SK-N-SH (cell line): Measurements from ENCODE around the gene NTRK2. TPM values are rescaled to one million over a fixed set of nuclear protein-coding genes. Genes with fewer than 3 reads are reported as not detected.

ENCODE experiments used
- CTCF ChIA-PET: fragments of 300-600, 350-600 bp; formaldehyde crosslinking; extraction: SDS; loops from one replicate; lab custom pipeline; 2021; lab: Yijun Ruan, JAX
- POLR2A ChIA-PET: fragments of 350-600 bp; sonication (Branson Sonifier 250); formaldehyde crosslinking; extraction: SDS; loops from one replicate; lab custom pipeline; 2020; ENCODE audit warnings: antibody characterized with exemption, inconsistent platforms; lab: Yijun Ruan, JAX
- DNase-seq: peaks from one replicate; pipeline ENCODE4 v3.0.0; 2012
- H2AFZ ChIP-seq: fragments of 200-600 bp; sonication (generic); 2 replicates; pipeline ENCODE4 v1.8.1; 2016; ENCODE audit warnings: antibody characterized with exemption, mild to moderate bottlenecking, low read depth
- H3F3A ChIP-seq: fragments of 200-600 bp; sonication (generic); replicated peaks from 2 replicates; pipeline ENCODE3; 2016; ENCODE audit warnings: antibody characterized with exemption, mild to moderate bottlenecking; ENCODE audit not compliant: insufficient read depth
- H3K27ac ChIP-seq, 2 experiments: fragments of 200-500 bp in 1 of 2; fragments of 200-600 bp in 1 of 2; sonication (Bioruptor generic) in 1 of 2; sonication (generic), shearing (Covaris generic) in 1 of 2; 2 replicates each; pipeline versions ENCODE4 v1.5.1 to v1.6.1; 2014 to 2016; ENCODE audit warnings: low read depth in 2 of 2, inconsistent platforms in 1 of 2, low read length in 1 of 2, mild to moderate bottlenecking in 1 of 2, mixed read lengths in 1 of 2
- H3K27me3 ChIP-seq: fragments of 200-600 bp; sonication (generic), shearing (Covaris generic); 2 replicates; pipeline ENCODE4 v1.6.1; 2016; ENCODE audit warnings: mixed run types; ENCODE audit not compliant: insufficient read depth
- H3K36me3 ChIP-seq, 2 experiments: fragments of 200-500 bp in 1 of 2; fragments of 200-600 bp in 1 of 2; sonication (Bioruptor generic) in 1 of 2; sonication (generic) in 1 of 2; replicated peaks in 1 of 2; 2 replicates each; pipeline versions ENCODE3 to v1.5.1; 2014 to 2016; ENCODE audit warnings: low read length in 1 of 2, mild to moderate bottlenecking in 1 of 2; ENCODE audit not compliant: insufficient read depth in 2 of 2, control insufficient read depth in 1 of 2
- H3K4me1 ChIP-seq, 2 experiments: fragments of 200-500 bp in 1 of 2; fragments of 200-600 bp in 1 of 2; sonication (Bioruptor generic) in 1 of 2; sonication (generic), shearing (Covaris generic) in 1 of 2; 2 replicates each; pipeline versions ENCODE4 v1.5.1 to v1.6.1; 2014 to 2016; ENCODE audit warnings: low read depth in 1 of 2, low read length in 1 of 2, mixed run types in 1 of 2; ENCODE audit not compliant: insufficient read depth in 2 of 2, control insufficient read depth in 1 of 2
- H3K4me2 ChIP-seq: fragments of 200-600 bp; sonication (generic), shearing (Covaris generic); 2 replicates; pipeline ENCODE4 v1.6.1; 2017; ENCODE audit warnings: mixed run types
- H3K4me3 ChIP-seq, 2 experiments: fragments of 200-500 bp in 1 of 2; fragments of 200-600 bp in 1 of 2; sonication (Bioruptor generic) in 1 of 2; sonication (generic), shearing (Covaris generic) in 1 of 2; 2 replicates each; pipeline versions ENCODE4 v1.5.1 to v1.8.1; 2014 to 2016; ENCODE audit warnings: low read depth in 2 of 2, inconsistent platforms in 1 of 2, low read length in 1 of 2, mild to moderate bottlenecking in 1 of 2, mixed read lengths in 1 of 2, moderate library complexity in 1 of 2
- H3K79me2 ChIP-seq: fragments of 200-600 bp; sonication (generic); 2 replicates; pipeline ENCODE4 v1.8.1; 2017; ENCODE audit warnings: mild to moderate bottlenecking; ENCODE audit not compliant: insufficient read depth
- H3K9ac ChIP-seq: fragments of 200-600 bp; sonication (generic); 2 replicates; pipeline ENCODE4 v1.6.1; 2017; ENCODE audit warnings: mixed run types
- H3K9me2 ChIP-seq: fragments of 200-600 bp; sonication (generic); 2 replicates; pipeline ENCODE4 v1.6.1; 2017; ENCODE audit warnings: mixed run types
- H3K9me3 ChIP-seq: fragments of 200-600 bp; sonication (generic); 2 replicates; pipeline ENCODE4 v1.6.1; 2017; ENCODE audit warnings: mixed run types, mild to moderate bottlenecking, moderate library complexity
- H4K20me1 ChIP-seq: fragments of 200-600 bp; sonication (generic); 2 replicates; pipeline ENCODE4 v1.6.1; 2017; ENCODE audit warnings: mild to moderate bottlenecking, mixed run types; ENCODE audit not compliant: insufficient read depth
- FOSL2 ChIP-seq: IDR thresholded peaks from 2 replicates; pipeline ENCODE4 v1.4.0; 2012; ENCODE audit warnings: low read depth, mild to moderate bottlenecking, moderate library complexity, borderline replicate concordance
- FOXM1 ChIP-seq: IDR thresholded peaks from 2 replicates; pipeline ENCODE4 v1.4.0; 2012; ENCODE audit warnings: low read depth, mild to moderate bottlenecking
- GABPA ChIP-seq: IDR thresholded peaks from 2 replicates; pipeline ENCODE4 v1.4.0; 2012; ENCODE audit warnings: low read depth, mild to moderate bottlenecking
- GATA2 ChIP-seq: sonication (generic); formaldehyde crosslinking; IDR thresholded peaks from 2 replicates; pipeline ENCODE4 v1.5.0; 2020; ENCODE audit warnings: mild to moderate bottlenecking, missing genetic modification reagents
- MEF2A ChIP-seq: IDR thresholded peaks from 2 replicates; pipeline ENCODE4 v1.4.0; 2012; ENCODE audit warnings: low read depth, borderline replicate concordance
- NFIC ChIP-seq: IDR thresholded peaks from 2 replicates; pipeline ENCODE4 v1.4.0; 2012; ENCODE audit warnings: borderline replicate concordance
- POLR2AphosphoS5 ChIP-seq: IDR thresholded peaks from 2 replicates; pipeline ENCODE4 v1.6.1; 2012; ENCODE audit warnings: low read depth, low read length
- RAD21 ChIP-seq: IDR thresholded peaks from 2 replicates; pipeline ENCODE4 v1.6.1; 2012; ENCODE audit warnings: mild to moderate bottlenecking, low read length
- RCOR1 ChIP-seq: fragments of 150-350 bp; IDR thresholded peaks from 2 replicates; pipeline ENCODE4 v1.6.1; 2017; ENCODE audit warnings: antibody characterized with exemption, low read length
- RFX5 ChIP-seq: IDR thresholded peaks from 2 replicates; pipeline ENCODE4 v1.6.1; 2012; ENCODE audit warnings: mild to moderate bottlenecking, improper control_type of control experiment, low read length
- RXRA ChIP-seq: IDR thresholded peaks from 2 replicates; pipeline ENCODE4 v1.4.0; 2012; ENCODE audit warnings: low read depth, mild to moderate bottlenecking, borderline replicate concordance
- SIN3A ChIP-seq: IDR thresholded peaks from 2 replicates; pipeline ENCODE4 v1.6.1; 2012; ENCODE audit warnings: low read depth, mild to moderate bottlenecking, low read length, moderate library complexity, borderline replicate concordance
- SMC3 ChIP-seq: IDR thresholded peaks from 2 replicates; pipeline ENCODE4 v1.6.1; 2012; ENCODE audit warnings: low read depth, low read length, improper control_type of control experiment
- YY1 ChIP-seq: IDR thresholded peaks from 2 replicates; pipeline ENCODE4 v1.4.0; 2012; ENCODE audit warnings: low read depth, mild to moderate bottlenecking
- WGBS: methylation state at CpG from one replicate; pipeline ENCODE4 v1.1.6; 2017; ENCODE audit warnings: low lambda C conversion rate; 5-methylcytosine and 5-hydroxymethylcytosine counted together
- polyA plus RNA-seq, 3 experiments: library from polyadenylated mRNA; depleted of rRNA; stranded (reverse); fragments of >200 nt; gene quantifications; 2 replicates each; pipeline ENCODE4 v1.2.3, GENCODE V29; 2012
- TF ChIP-seq, protein P1 (sequence below): IDR thresholded peaks from 2 replicates; pipeline ENCODE4 v1.6.1; 2012; ENCODE audit warnings: mild to moderate bottlenecking, low read depth, low read length, moderate library complexity
- TF ChIP-seq, protein P2 (sequence below): IDR thresholded peaks from 2 replicates; pipeline ENCODE4 v1.4.0; 2012; ENCODE audit warnings: low read depth, borderline replicate concordance
- TF ChIP-seq, protein P3 (sequence below): IDR thresholded peaks from 2 replicates; pipeline ENCODE4 v1.4.0; 2012; ENCODE audit warnings: low read depth
- TF ChIP-seq, protein P4 (sequence below): fragments of 150-350 bp; IDR thresholded peaks from 2 replicates; pipeline ENCODE4 v1.6.1; 2017; ENCODE audit warnings: antibody characterized with exemption, low read length, low read depth, borderline replicate concordance
- TF ChIP-seq, protein P5 (sequence below): IDR thresholded peaks from 2 replicates; pipeline ENCODE4 v1.4.0; 2012; ENCODE audit warnings: low read depth, borderline replicate concordance

Gene NTRK2
- polyA plus RNA-seq, 1 of the 3 experiments (the other 2 are of a cell fraction), result 0.05 TPM

DNA sequence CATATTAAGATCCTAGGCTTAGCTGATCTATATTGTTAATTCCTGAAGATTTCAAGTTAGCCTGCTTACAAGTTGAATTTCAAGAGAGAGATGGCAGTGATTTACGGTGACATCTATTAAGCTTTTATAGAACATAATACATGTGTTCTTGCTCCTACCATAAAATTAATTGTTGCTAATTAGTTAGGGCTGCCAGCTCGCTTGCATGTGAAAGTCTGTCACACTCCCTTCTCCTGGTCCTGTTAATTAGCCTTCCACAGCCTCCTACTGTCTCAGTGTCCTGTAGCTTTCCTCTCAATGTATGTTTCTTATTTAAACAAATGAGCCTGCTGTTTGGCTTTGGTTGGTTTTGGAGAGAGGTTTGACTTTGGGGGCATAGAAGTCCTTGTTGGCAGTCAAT is 247.2 kb downstream of the NTRK2 start:
- 35% methylated on average over 2 of the region's 2 CpGs for WGBS
- H3K27me3 ChIP-seq, result no peaks in the 10 kb centered on the region; the same call in 1 of the 2 replicates
- H3K36me3 ChIP-seq, result no peaks in the 10 kb centered on the region
- no peak for DNase-seq
- no peak overlapping the region for H3K4me2 ChIP-seq
- no peak overlapping the region for H3K27ac ChIP-seq
- H3K4me1 ChIP-seq, result no peaks in the 10 kb centered on the region
- TF ChIP-seq GABPA (no peak), RCOR1 (no peak), GATA2 (CRISPR knock-in tag) (no peak), FOXM1 (no peak), MEF2A (no peak), RXRA (no peak)
- H3K9me3 ChIP-seq, result no peaks in the 10 kb centered on the region
- CTCF ChIA-PET, result interaction anchor here (1.1 kb wide), 1 partner anchor 16 kb away, joined by 3 read pairs; no protein-coding TSS in a partner anchor
- H3K9ac ChIP-seq, result no peak overlapping the region
- H3F3A ChIP-seq, result no peaks in the 10 kb centered on the region
- no peaks in the 10 kb centered on the region for H3K79me2 ChIP-seq
- no peaks in the 10 kb centered on the region for H4K20me1 ChIP-seq
- no peaks in the 10 kb centered on the region for H3K9me2 ChIP-seq
- H2AFZ ChIP-seq, result no peak overlapping the region
- H3K4me3 ChIP-seq, result no peak overlapping the region
- POLR2A ChIA-PET, result no interaction called here

DNA sequence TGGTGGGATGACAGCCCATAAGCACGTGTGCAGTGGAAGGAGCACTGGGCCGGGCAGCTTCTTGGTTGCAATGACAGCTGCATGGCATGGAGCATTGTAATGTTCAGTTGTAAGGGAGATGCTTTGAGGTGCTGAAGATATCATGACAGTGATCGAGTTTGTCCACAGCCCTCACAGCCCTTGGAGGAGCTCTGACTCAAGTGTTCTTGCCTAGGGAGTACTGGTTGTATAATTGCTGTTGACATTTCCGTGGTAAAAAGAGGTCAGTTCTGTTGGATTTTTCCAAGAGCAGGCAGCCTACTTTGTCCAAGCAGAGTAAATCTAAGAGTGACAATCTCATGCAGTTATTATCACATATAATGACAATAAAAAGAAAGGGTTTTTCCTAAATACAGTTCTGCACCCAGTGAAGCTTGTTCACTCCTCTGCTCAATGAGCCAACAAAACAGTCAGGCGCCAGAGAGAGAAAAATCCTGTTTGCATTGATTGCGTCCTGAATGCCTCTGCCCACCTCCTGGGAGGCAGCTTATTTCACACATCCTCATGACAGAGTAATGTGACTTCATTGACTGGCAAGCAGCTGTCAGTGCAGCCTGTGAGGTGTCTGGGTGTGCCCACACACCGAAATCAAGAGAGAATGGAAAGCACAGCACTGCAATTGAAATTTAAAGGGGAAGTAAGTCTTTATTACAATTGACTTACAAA is 248.0 kb downstream of the NTRK2 start:
- WGBS, result 26% methylated on average over 7 of the region's 7 CpGs
- no peak overlapping the region for H3K27ac ChIP-seq
- no peaks in the 10 kb centered on the region for H3F3A ChIP-seq

More for the DNA sequence above, 248.0 kb downstream of the NTRK2 start:
- Histone ChIP-seq H3K4me1 (no peaks in the 10 kb centered on the region), H3K9ac (no peak overlapping the region), H4K20me1 (no peaks in the 10 kb centered on the region), H3K79me2 (no peaks in the 10 kb centered on the region), H3K4me2 (no peak overlapping the region), H3K27me3 (no peaks in the 10 kb centered on the region; the same call in 1 of the 2 replicates), H3K36me3 (no peaks in the 10 kb centered on the region), H3K9me3 (no peaks in the 10 kb centered on the region), H3K4me3 (no peak overlapping the region), H2AFZ (no peak overlapping the region), H3K9me2 (no peaks in the 10 kb centered on the region)
- POLR2A ChIA-PET, result no interaction called here
- DNase-seq, result no peak
- CTCF ChIA-PET, result interaction anchor here (1.1 kb wide), 1 partner anchor 15 kb away, joined by 3 read pairs; no protein-coding TSS in a partner anchor
- TF ChIP-seq, protein P1, sequence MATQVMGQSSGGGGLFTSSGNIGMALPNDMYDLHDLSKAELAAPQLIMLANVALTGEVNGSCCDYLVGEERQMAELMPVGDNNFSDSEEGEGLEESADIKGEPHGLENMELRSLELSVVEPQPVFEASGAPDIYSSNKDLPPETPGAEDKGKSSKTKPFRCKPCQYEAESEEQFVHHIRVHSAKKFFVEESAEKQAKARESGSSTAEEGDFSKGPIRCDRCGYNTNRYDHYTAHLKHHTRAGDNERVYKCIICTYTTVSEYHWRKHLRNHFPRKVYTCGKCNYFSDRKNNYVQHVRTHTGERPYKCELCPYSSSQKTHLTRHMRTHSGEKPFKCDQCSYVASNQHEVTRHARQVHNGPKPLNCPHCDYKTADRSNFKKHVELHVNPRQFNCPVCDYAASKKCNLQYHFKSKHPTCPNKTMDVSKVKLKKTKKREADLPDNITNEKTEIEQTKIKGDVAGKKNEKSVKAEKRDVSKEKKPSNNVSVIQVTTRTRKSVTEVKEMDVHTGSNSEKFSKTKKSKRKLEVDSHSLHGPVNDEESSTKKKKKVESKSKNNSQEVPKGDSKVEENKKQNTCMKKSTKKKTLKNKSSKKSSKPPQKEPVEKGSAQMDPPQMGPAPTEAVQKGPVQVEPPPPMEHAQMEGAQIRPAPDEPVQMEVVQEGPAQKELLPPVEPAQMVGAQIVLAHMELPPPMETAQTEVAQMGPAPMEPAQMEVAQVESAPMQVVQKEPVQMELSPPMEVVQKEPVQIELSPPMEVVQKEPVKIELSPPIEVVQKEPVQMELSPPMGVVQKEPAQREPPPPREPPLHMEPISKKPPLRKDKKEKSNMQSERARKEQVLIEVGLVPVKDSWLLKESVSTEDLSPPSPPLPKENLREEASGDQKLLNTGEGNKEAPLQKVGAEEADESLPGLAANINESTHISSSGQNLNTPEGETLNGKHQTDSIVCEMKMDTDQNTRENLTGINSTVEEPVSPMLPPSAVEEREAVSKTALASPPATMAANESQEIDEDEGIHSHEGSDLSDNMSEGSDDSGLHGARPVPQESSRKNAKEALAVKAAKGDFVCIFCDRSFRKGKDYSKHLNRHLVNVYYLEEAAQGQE, result no peak
- TF ChIP-seq YY1, result no peak
- TF ChIP-seq RCOR1, result no peak
- no peak for TF ChIP-seq MEF2A
- TF ChIP-seq POLR2AphosphoS5, result no peak
- TF ChIP-seq, protein P2, sequence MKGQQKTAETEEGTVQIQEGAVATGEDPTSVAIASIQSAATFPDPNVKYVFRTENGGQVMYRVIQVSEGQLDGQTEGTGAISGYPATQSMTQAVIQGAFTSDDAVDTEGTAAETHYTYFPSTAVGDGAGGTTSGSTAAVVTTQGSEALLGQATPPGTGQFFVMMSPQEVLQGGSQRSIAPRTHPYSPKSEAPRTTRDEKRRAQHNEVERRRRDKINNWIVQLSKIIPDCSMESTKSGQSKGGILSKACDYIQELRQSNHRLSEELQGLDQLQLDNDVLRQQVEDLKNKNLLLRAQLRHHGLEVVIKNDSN, result no peak
- no peak for TF ChIP-seq FOSL2
- TF ChIP-seq, protein P3, sequence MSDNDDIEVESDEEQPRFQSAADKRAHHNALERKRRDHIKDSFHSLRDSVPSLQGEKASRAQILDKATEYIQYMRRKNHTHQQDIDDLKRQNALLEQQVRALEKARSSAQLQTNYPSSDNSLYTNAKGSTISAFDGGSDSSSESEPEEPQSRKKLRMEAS, result no peak
- no peak for TF ChIP-seq GABPA
- TF ChIP-seq GATA2 (CRISPR knock-in tag), result no peak
- no peak for TF ChIP-seq NFIC
- TF ChIP-seq, protein P4, sequence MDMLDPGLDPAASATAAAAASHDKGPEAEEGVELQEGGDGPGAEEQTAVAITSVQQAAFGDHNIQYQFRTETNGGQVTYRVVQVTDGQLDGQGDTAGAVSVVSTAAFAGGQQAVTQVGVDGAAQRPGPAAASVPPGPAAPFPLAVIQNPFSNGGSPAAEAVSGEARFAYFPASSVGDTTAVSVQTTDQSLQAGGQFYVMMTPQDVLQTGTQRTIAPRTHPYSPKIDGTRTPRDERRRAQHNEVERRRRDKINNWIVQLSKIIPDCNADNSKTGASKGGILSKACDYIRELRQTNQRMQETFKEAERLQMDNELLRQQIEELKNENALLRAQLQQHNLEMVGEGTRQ, result no peak
- TF ChIP-seq SIN3A, result no peak
- no peak for TF ChIP-seq RAD21
- no peak for TF ChIP-seq SMC3
- TF ChIP-seq RFX5, result no peak
- TF ChIP-seq, protein P5, sequence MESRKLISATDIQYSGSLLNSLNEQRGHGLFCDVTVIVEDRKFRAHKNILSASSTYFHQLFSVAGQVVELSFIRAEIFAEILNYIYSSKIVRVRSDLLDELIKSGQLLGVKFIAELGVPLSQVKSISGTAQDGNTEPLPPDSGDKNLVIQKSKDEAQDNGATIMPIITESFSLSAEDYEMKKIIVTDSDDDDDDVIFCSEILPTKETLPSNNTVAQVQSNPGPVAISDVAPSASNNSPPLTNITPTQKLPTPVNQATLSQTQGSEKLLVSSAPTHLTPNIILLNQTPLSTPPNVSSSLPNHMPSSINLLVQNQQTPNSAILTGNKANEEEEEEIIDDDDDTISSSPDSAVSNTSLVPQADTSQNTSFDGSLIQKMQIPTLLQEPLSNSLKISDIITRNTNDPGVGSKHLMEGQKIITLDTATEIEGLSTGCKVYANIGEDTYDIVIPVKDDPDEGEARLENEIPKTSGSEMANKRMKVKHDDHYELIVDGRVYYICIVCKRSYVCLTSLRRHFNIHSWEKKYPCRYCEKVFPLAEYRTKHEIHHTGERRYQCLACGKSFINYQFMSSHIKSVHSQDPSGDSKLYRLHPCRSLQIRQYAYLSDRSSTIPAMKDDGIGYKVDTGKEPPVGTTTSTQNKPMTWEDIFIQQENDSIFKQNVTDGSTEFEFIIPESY, result no peak
